IMR-90 (cell line): ENCODE data around the gene B3GAT1. TPM values are rescaled to one million over a fixed set of nuclear protein-coding genes. Genes with fewer than 3 reads are reported as not detected.

ENCODE experiments used
- ATAC-seq: fragments of 200-7000 bp; cut with Tn5 transposase; 2 replicates; pipeline ENCODE4 v1.9.1; 2020; ENCODE audit warnings: low read depth, mild to moderate bottlenecking, moderate library complexity
- BruUV-seq: library from RNA; stranded (reverse); fragments of 400-500 nt; replicated peaks from 2 replicates; lab custom pipeline; 2021; lab: Mats Ljungman, UMichigan
- CTCF ChIA-PET: fragments of 300-600 bp; formaldehyde crosslinking; extraction: SDS; loops from one replicate; lab custom pipeline; 2021; ENCODE audit warnings: antibody characterized with exemption; lab: Yijun Ruan, JAX
- POLR2A ChIA-PET: fragments of 300-600 bp; sonication (Branson Sonifier 250); formaldehyde crosslinking; loops from one replicate; lab custom pipeline; 2022; ENCODE audit warnings: antibody characterized with exemption; ENCODE audit not compliant: unreplicated experiment; lab: Charles Lee
- DNase-seq: peaks from one replicate; pipeline ENCODE4 v3.0.0; 2013
- H2AFZ ChIP-seq: replicated peaks from 2 replicates; pipeline ENCODE3; 2013; ENCODE audit warnings: low read length, mild to moderate bottlenecking; ENCODE audit not compliant: poor library complexity
- H2AK5ac ChIP-seq: 2 replicates; pipeline ENCODE4 v1.6.1; 2013; ENCODE audit warnings: low read depth, low read length, inconsistent platforms
- H2AK9ac ChIP-seq: replicated peaks from 2 replicates; pipeline ENCODE3; 2013; ENCODE audit warnings: mild to moderate bottlenecking, low read depth, low read length, moderate library complexity; ENCODE audit not compliant: poor library complexity
- H2BK120ac ChIP-seq: 2 replicates; pipeline ENCODE4 v1.6.1; 2013; ENCODE audit warnings: low read depth, low read length, inconsistent platforms
- H2BK15ac ChIP-seq: 3 replicates; pipeline ENCODE4 v1.6.1; 2013; ENCODE audit warnings: low read depth, low read length, inconsistent platforms
- H2BK20ac ChIP-seq: 2 replicates; pipeline ENCODE4 v1.6.1; 2013; ENCODE audit warnings: low read depth, mild to moderate bottlenecking, inconsistent platforms, low read length, moderate library complexity
- H2BK5ac ChIP-seq: 2 replicates; pipeline ENCODE4 v1.6.1; 2013; ENCODE audit warnings: mild to moderate bottlenecking, low read depth, low read length, inconsistent platforms; ENCODE audit not compliant: poor library complexity, severe bottlenecking
- H3K14ac ChIP-seq: replicated peaks from 2 replicates; pipeline ENCODE4 v1.6.1; 2013; ENCODE audit warnings: low read depth, low read length, inconsistent platforms
- H3K18ac ChIP-seq: 2 replicates; pipeline ENCODE4 v1.6.1; 2013; ENCODE audit warnings: low read depth, low read length, control low read depth
- H3K23ac ChIP-seq: 2 replicates; pipeline ENCODE4 v1.6.1; 2013; ENCODE audit warnings: low read depth, low read length, inconsistent platforms
- H3K27ac ChIP-seq: 2 replicates; pipeline ENCODE4 v1.5.1; 2013; ENCODE audit warnings: mild to moderate bottlenecking, control low read depth, low read length; ENCODE audit not compliant: insufficient read depth
- H3K27me3 ChIP-seq: 2 replicates; pipeline ENCODE4 v1.6.1; 2013; ENCODE audit warnings: low read length; ENCODE audit not compliant: control insufficient read depth, insufficient read depth
- H3K36me3 ChIP-seq: 2 replicates; pipeline ENCODE4 v1.6.1; 2013; ENCODE audit warnings: low read length, mixed read lengths; ENCODE audit not compliant: control insufficient read depth, insufficient read depth
- H3K4ac ChIP-seq: 2 replicates; pipeline ENCODE4 v1.6.1; 2013; ENCODE audit warnings: low read depth, low read length, inconsistent platforms
- H3K4me1 ChIP-seq: 2 replicates; pipeline ENCODE4 v1.6.1; 2013; ENCODE audit warnings: low read length, mixed read lengths; ENCODE audit not compliant: control insufficient read depth, insufficient read depth
- H3K4me2 ChIP-seq: 2 replicates; pipeline ENCODE4 v1.6.1; 2013; ENCODE audit warnings: low read depth, mild to moderate bottlenecking, control low read depth, low read length, moderate library complexity
- H3K4me3 ChIP-seq: 2 replicates; pipeline ENCODE4 v1.5.1; 2013; ENCODE audit warnings: low read depth, mild to moderate bottlenecking, control low read depth, low read length, moderate library complexity; ENCODE audit not compliant: insufficient read depth
- H3K56ac ChIP-seq: 2 replicates; pipeline ENCODE4 v1.6.1; 2013; ENCODE audit warnings: low read length, inconsistent platforms; ENCODE audit not compliant: insufficient read depth; ENCODE audit errors: extremely low read depth
- H3K79me1 ChIP-seq, 2 experiments: 2 replicates each; pipeline ENCODE4 v1.6.1; 2013; ENCODE audit warnings: low read length in 2 of 2, inconsistent platforms in 1 of 2, low read depth in 1 of 2
- H3K9ac ChIP-seq: 2 replicates; pipeline ENCODE4 v1.6.1; 2013; ENCODE audit warnings: low read depth, low read length, control low read depth
- H3K9me1 ChIP-seq: 2 replicates; pipeline ENCODE4 v1.6.1; 2013; ENCODE audit warnings: low read length, inconsistent platforms; ENCODE audit not compliant: insufficient read depth
- H3K9me3 ChIP-seq: 2 replicates; pipeline ENCODE4 v1.6.1; 2013; ENCODE audit warnings: low read length; ENCODE audit not compliant: control insufficient read depth, insufficient read depth
- H4K20me1 ChIP-seq: 2 replicates; pipeline ENCODE4 v1.6.1; 2013; ENCODE audit warnings: low read length, inconsistent platforms; ENCODE audit not compliant: insufficient read depth
- H4K5ac ChIP-seq: 2 replicates; pipeline ENCODE4 v1.6.1; 2013; ENCODE audit warnings: mild to moderate bottlenecking, low read depth, low read length, control low read depth
- H4K8ac ChIP-seq, 2 experiments: 2 replicates each; pipeline ENCODE4 v1.6.1; 2013; ENCODE audit warnings: low read depth in 2 of 2, low read length in 2 of 2, control low read depth in 1 of 2, inconsistent platforms in 1 of 2
- H4K91ac ChIP-seq: 2 replicates; pipeline ENCODE4 v1.6.1; 2013; ENCODE audit warnings: low read depth, low read length, inconsistent platforms; ENCODE audit not compliant: insufficient read depth
- BHLHE40 ChIP-seq: fragments of 150-350 bp; IDR thresholded peaks from 2 replicates; pipeline ENCODE4 v1.6.1; 2016; ENCODE audit warnings: mild to moderate bottlenecking, low read depth, low read length
- CEBPB ChIP-seq: IDR thresholded peaks from 2 replicates; pipeline ENCODE4 v1.6.1; 2012; ENCODE audit warnings: low read depth, low read length, improper control_type of control experiment
- CHD1 ChIP-seq: IDR thresholded peaks from 2 replicates; pipeline ENCODE4 v1.6.1; 2012; ENCODE audit warnings: low read depth, low read length, improper control_type of control experiment
- ELK1 ChIP-seq: fragments of 150-350 bp; IDR thresholded peaks from 2 replicates; pipeline ENCODE4 v1.6.1; 2016; ENCODE audit warnings: low read depth, mild to moderate bottlenecking, low read length, moderate library complexity, borderline replicate concordance
- MAFK ChIP-seq: IDR thresholded peaks from 2 replicates; pipeline ENCODE4 v1.6.1; 2012; ENCODE audit warnings: low read depth, low read length, improper control_type of control experiment
- MXI1 ChIP-seq: IDR thresholded peaks from 2 replicates; pipeline ENCODE4 v1.6.1; 2012; ENCODE audit warnings: low read depth, mild to moderate bottlenecking, low read length, moderate library complexity, borderline replicate concordance
- NFE2L2 ChIP-seq: fragments of 150-350 bp; IDR thresholded peaks from 2 replicates; pipeline ENCODE4 v1.6.1; 2016; ENCODE audit warnings: low read depth, mild to moderate bottlenecking, low read length
- POLR2A ChIP-seq: IDR thresholded peaks from 2 replicates; pipeline ENCODE4 v1.6.1; 2012; ENCODE audit warnings: mild to moderate bottlenecking, low read depth, low read length
- RCOR1 ChIP-seq: IDR thresholded peaks from 2 replicates; pipeline ENCODE4 v1.6.1; 2012; ENCODE audit warnings: mild to moderate bottlenecking, low read length, improper control_type of control experiment; ENCODE audit not compliant: insufficient replicate concordance
- USF2 ChIP-seq: fragments of 150-350 bp; IDR thresholded peaks from 2 replicates; pipeline ENCODE4 v1.6.1; 2017; ENCODE audit warnings: mild to moderate bottlenecking, antibody characterized with exemption, low read length, low read depth
- WGBS, 2 experiments: methylation state at CpG; one replicate each; pipeline versions ENCODE4 v1.1.5 to v1.1.7; 2013; ENCODE audit warnings: missing lambda C conversion rate in 2 of 2; ENCODE audit not compliant: insufficient read length in 1 of 2; ENCODE audit errors: extremely low coverage in 2 of 2; 5-methylcytosine and 5-hydroxymethylcytosine counted together
- dilution Hi-C: fragments of 300-500 bp; cut with HindIII; formaldehyde crosslinking; loops from one replicate; pipeline ENCODE4 v1.14.3; 2018; ENCODE audit warnings: low sequenced_read_pairs; ENCODE audit not compliant: unreplicated experiment
- in situ Hi-C: fragments of 300-500 bp; cut with MboI; formaldehyde crosslinking; loops from 3 replicates; pipeline ENCODE4 v1.14.3; 2019; ENCODE audit warnings: low sequenced_read_pairs, inconsistent platforms, mixed read lengths
- intact Hi-C: fragments of 100-400 bp; cut with micrococcal nuclease; formaldehyde crosslinking; loops from 2 replicates; pipeline ENCODE4 v1.10.0; 2022
- polyA plus RNA-seq, 3 experiments: library from polyadenylated mRNA; depleted of rRNA; stranded (reverse); fragments of >200 nt; gene quantifications; 2 replicates each; pipeline ENCODE4 v1.2.3, GENCODE V29; 2012; ENCODE audit warnings: low replicate concordance in 1 of 3
- total RNA-seq: library from RNA; depleted of rRNA; stranded (reverse); fragments of >200 nt; gene quantifications from 2 replicates; pipeline ENCODE4 v1.2.3, GENCODE V29; 2012
- TF ChIP-seq, protein P1 (sequence below): conservative IDR thresholded peaks from 2 replicates; pipeline ENCODE4 v1.5.1; 2012; ENCODE audit warnings: mild to moderate bottlenecking, low read depth, low read length, improper control_type of control experiment

B3GAT1 gene
- total and polyA plus RNA-seq, 2 of the 4 experiments (the other 2 are of a cell fraction): not detected

DNA sequence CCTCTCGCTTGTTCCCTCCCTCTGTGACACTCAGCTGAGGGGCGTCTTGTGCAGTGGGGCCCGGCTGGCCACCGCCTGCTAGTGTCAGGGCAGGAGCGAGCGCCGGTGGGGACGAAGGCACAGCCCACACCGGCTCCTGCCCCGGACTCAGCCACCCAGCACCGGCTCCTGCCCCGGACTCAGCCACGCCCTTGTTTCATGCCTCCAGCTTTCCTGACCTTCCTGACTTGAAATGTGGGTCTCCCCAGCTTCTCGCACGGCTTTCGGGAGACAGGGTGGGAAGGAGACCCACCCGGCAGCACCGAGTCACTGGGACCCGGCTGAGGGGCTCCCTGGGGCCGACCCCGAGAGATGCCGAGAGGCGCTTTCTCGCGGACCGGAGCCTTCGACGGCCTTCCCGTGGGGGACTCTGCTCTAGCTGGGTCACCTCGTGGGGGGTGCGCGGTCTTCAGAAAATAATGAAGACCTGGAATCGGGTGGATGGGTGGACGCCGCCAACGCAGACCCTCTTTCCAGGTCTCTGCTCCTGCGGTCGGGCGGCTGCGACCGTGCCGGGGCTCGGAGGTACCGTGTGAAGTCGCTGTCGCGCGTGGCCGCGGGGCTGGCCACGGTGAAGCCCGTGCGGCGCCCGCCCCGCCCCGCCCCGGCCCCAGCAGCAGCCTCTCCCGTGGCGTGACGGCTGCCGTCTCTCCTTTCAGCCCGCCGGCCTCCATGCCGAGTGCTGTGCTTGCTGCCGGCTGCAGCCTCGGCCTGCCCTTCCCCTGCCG lies 70.1 kb downstream of the B3GAT1 start:
- dilution Hi-C loops: no loop called here
- no peak overlapping the region for H2AFZ ChIP-seq
- TF ChIP-seq ELK1 (no peak), MXI1 (no peak), RCOR1 (no peak), MAFK (no peak), NFE2L2 (no peak), POLR2A (no peak), CEBPB (no peak), USF2 (no peak), BHLHE40 (no peak), CHD1 (no peak)
- TF ChIP-seq, protein P1, sequence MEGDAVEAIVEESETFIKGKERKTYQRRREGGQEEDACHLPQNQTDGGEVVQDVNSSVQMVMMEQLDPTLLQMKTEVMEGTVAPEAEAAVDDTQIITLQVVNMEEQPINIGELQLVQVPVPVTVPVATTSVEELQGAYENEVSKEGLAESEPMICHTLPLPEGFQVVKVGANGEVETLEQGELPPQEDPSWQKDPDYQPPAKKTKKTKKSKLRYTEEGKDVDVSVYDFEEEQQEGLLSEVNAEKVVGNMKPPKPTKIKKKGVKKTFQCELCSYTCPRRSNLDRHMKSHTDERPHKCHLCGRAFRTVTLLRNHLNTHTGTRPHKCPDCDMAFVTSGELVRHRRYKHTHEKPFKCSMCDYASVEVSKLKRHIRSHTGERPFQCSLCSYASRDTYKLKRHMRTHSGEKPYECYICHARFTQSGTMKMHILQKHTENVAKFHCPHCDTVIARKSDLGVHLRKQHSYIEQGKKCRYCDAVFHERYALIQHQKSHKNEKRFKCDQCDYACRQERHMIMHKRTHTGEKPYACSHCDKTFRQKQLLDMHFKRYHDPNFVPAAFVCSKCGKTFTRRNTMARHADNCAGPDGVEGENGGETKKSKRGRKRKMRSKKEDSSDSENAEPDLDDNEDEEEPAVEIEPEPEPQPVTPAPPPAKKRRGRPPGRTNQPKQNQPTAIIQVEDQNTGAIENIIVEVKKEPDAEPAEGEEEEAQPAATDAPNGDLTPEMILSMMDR: no peak
- no peak overlapping the region for H4K8ac ChIP-seq
- H2AK5ac ChIP-seq: no peak overlapping the region
- no peak overlapping the region for H3K4ac ChIP-seq
- no peak overlapping the region for H2BK5ac ChIP-seq
- no peak overlapping the region for H3K23ac ChIP-seq
- no peak overlapping the region for H3K4me3 ChIP-seq
- POLR2A ChIA-PET: no interaction called here
- no peak overlapping the region for H2BK120ac ChIP-seq
- peaks cover 10% of the 10 kb centered on the region for H3K9me3 ChIP-seq
- H2BK20ac ChIP-seq: no peak overlapping the region
- no peak for DNase-seq
- no peaks in the 10 kb centered on the region for H3K36me3 ChIP-seq
- H4K91ac ChIP-seq: no peak overlapping the region
- H4K5ac ChIP-seq: no peak overlapping the region
- H4K20me1 ChIP-seq: no peaks in the 10 kb centered on the region
- no peak overlapping the region for H3K27ac ChIP-seq
- no peak overlapping the region for H2AK9ac ChIP-seq
- ATAC-seq: no peak
- intact Hi-C loops: no loop called here
- no peak overlapping the region for H3K14ac ChIP-seq
- no peaks in the 10 kb centered on the region for H3K9me1 ChIP-seq
- no peaks in the 10 kb centered on the region for H3K4me1 ChIP-seq
- no peak overlapping the region for H2BK15ac ChIP-seq
- H3K79me1 ChIP-seq: no peaks in the 10 kb centered on the region
- BruUV-seq: no TSS peak
- H3K4me2 ChIP-seq: no peak overlapping the region
- no peak overlapping the region for H3K9ac ChIP-seq
- H3K27me3 ChIP-seq: no peaks in the 10 kb centered on the region
- CTCF ChIA-PET: no interaction called here
- in situ Hi-C loops: no loop called here
- 83% methylated on average over 19 of the region's 68 CpGs; no CpG with 5 or more reads in 1 of the 2 experiments for WGBS, 2 experiments
- H3K18ac ChIP-seq: no peak overlapping the region
- H3K56ac ChIP-seq: no peak overlapping the region
